OCI-LY3 (cell line): ENCODE results near the gene GALNT10.

Source experiments
- EZH2phosphoT487 ChIP-seq: fragments of 200-600 bp; shearing (Covaris generic); IDR thresholded peaks from 2 replicates; pipeline ENCODE4 v1.6.1; 2018; ENCODE audit warnings: antibody characterized with exemption, mixed run types, low read depth
- TF ChIP-seq, protein P1 (sequence below): fragments of 200-600, 300-600 bp; sonication (generic); IDR thresholded peaks from 2 replicates; pipeline ENCODE4 v1.5.1; 2014; ENCODE audit warnings: antibody characterized with exemption, low read length, low read depth

DNA sequence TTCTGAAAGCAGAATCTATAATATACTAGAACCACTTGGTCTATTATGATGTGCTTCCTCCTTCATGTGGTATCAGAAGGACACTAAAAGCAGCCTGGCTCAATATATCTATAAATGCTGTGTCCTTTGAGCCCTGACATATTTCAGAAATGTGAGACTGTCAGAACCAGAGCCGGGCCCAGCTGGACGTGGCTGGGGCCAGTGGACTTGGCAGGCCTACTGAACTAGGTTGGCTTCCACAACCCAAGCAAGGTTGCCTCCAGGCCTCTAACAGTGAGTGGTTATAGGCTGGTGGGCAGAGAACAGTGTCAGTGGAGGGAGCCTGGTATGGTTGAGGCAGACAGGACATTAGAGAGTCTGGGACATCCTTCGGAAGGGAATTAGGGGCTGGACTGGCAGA lies 78.9 kb downstream of the GALNT10 start:
- TF ChIP-seq EZH2phosphoT487: no peak
- TF ChIP-seq, protein P1, sequence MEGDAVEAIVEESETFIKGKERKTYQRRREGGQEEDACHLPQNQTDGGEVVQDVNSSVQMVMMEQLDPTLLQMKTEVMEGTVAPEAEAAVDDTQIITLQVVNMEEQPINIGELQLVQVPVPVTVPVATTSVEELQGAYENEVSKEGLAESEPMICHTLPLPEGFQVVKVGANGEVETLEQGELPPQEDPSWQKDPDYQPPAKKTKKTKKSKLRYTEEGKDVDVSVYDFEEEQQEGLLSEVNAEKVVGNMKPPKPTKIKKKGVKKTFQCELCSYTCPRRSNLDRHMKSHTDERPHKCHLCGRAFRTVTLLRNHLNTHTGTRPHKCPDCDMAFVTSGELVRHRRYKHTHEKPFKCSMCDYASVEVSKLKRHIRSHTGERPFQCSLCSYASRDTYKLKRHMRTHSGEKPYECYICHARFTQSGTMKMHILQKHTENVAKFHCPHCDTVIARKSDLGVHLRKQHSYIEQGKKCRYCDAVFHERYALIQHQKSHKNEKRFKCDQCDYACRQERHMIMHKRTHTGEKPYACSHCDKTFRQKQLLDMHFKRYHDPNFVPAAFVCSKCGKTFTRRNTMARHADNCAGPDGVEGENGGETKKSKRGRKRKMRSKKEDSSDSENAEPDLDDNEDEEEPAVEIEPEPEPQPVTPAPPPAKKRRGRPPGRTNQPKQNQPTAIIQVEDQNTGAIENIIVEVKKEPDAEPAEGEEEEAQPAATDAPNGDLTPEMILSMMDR: no peak
